Calu3 (cell line): ENCODE measurements around the gene RASSF6. TPM values are rescaled to one million over a fixed set of nuclear protein-coding genes. Genes with fewer than 3 reads are reported as not detected.

Experiments used
- BruUV-seq: library from RNA; stranded (reverse); fragments of 400-500 nt; replicated peaks from 2 replicates; lab custom pipeline; 2021; lab: Mats Ljungman, UMichigan
- CTCF ChIA-PET: fragments of 300-600 bp; sonication (Branson Sonifier 250); formaldehyde crosslinking; loops from one replicate; lab custom pipeline; 2022; ENCODE audit warnings: antibody characterized with exemption; lab: Charles Lee
- DNase-seq: peaks from one replicate; pipeline ENCODE4 v3.0.0; 2022
- H3K27ac Mint-ChIP-seq: one replicate; pipeline ENCODE4 v1.8.0; 2022; ENCODE audit warnings: mixed read lengths; ENCODE audit not compliant: unreplicated experiment
- H3K27me3 Mint-ChIP-seq: one replicate; pipeline ENCODE4 v1.8.0; 2022; ENCODE audit warnings: mixed read lengths; ENCODE audit not compliant: unreplicated experiment
- H3K36me3 Mint-ChIP-seq: one replicate; pipeline ENCODE4 v1.8.0; 2022; ENCODE audit warnings: mild to moderate bottlenecking, moderate library complexity, mixed read lengths; ENCODE audit not compliant: insufficient read depth, unreplicated experiment
- H3K4me1 Mint-ChIP-seq: one replicate; pipeline ENCODE4 v1.8.0; 2022; ENCODE audit warnings: mild to moderate bottlenecking, low read depth, mixed read lengths; ENCODE audit not compliant: unreplicated experiment
- H3K4me3 Mint-ChIP-seq: one replicate; pipeline ENCODE4 v1.8.0; 2022; ENCODE audit warnings: mild to moderate bottlenecking, low read depth, moderate library complexity, mixed read lengths; ENCODE audit not compliant: unreplicated experiment
- H3K9me3 Mint-ChIP-seq: one replicate; pipeline ENCODE4 v1.8.0; 2022; ENCODE audit warnings: low read depth, mixed read lengths; ENCODE audit not compliant: unreplicated experiment
- intact Hi-C: fragments of 100-400 bp; cut with micrococcal nuclease; formaldehyde crosslinking; loops from one replicate; pipeline ENCODE4 v1.10.0; 2022; ENCODE audit not compliant: unreplicated experiment
- total RNA-seq: library from RNA; stranded (reverse); gene quantifications from 2 replicates; pipeline ENCODE4 v1.2.3, GENCODE V29; 2022
- TF ChIP-seq, protein P1 (sequence below): fragments of 200-600 bp; IDR thresholded peaks from one replicate; pipeline ENCODE4 v1.8.0; 2022; ENCODE audit warnings: antibody characterized with exemption; ENCODE audit not compliant: unreplicated experiment

The RASSF6 gene
- total RNA-seq, 1 experiment from 2014 or later, result 12.8 TPM

- Mint-ChIP-seq H3K9me3 (no peaks in the 10 kb centered on the region), H3K27ac (no peak overlapping the region), H3K4me3 (no peak overlapping the region), H3K4me1 (peaks cover 19% of the 10 kb centered on the region), H3K36me3 (peaks cover 4% of the 10 kb centered on the region), H3K27me3 (no peaks in the 10 kb centered on the region)
- TF ChIP-seq, protein P1, sequence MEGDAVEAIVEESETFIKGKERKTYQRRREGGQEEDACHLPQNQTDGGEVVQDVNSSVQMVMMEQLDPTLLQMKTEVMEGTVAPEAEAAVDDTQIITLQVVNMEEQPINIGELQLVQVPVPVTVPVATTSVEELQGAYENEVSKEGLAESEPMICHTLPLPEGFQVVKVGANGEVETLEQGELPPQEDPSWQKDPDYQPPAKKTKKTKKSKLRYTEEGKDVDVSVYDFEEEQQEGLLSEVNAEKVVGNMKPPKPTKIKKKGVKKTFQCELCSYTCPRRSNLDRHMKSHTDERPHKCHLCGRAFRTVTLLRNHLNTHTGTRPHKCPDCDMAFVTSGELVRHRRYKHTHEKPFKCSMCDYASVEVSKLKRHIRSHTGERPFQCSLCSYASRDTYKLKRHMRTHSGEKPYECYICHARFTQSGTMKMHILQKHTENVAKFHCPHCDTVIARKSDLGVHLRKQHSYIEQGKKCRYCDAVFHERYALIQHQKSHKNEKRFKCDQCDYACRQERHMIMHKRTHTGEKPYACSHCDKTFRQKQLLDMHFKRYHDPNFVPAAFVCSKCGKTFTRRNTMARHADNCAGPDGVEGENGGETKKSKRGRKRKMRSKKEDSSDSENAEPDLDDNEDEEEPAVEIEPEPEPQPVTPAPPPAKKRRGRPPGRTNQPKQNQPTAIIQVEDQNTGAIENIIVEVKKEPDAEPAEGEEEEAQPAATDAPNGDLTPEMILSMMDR, result no peak
- BruUV-seq, result no TSS peak
- CTCF ChIA-PET, result no interaction called here
- no peak for DNase-seq
- intact Hi-C loops, result no loop called here
Measured at GRCh38 chr4:73586666-73587065, 33.6 kb downstream of the RASSF6 start.

- CTCF ChIA-PET, result no interaction called here
- BruUV-seq, result no TSS peak
- peaks cover 19% of the 10 kb centered on the region for H3K4me1 Mint-ChIP-seq
- intact Hi-C loops, result no loop called here
- no peak overlapping the region for H3K27ac Mint-ChIP-seq
- H3K36me3 Mint-ChIP-seq, result peaks cover 9% of the 10 kb centered on the region
- TF ChIP-seq, protein P1, result no peak
- DNase-seq, result no peak
- H3K4me3 Mint-ChIP-seq, result no peak overlapping the region
- H3K27me3 Mint-ChIP-seq, result no peaks in the 10 kb centered on the region
- no peaks in the 10 kb centered on the region for H3K9me3 Mint-ChIP-seq
Measured at GRCh38 chr4:73586040-73586439, 34.2 kb downstream of the RASSF6 start.

- intact Hi-C loops, result no loop called here
- Mint-ChIP-seq H3K27ac (no peak overlapping the region), H3K36me3 (peaks cover 10% of the 10 kb centered on the region), H3K4me3 (no peak overlapping the region), H3K4me1 (peaks cover 15% of the 10 kb centered on the region), H3K27me3 (no peaks in the 10 kb centered on the region), H3K9me3 (no peaks in the 10 kb centered on the region)
- BruUV-seq, result no TSS peak
- CTCF ChIA-PET, result no interaction called here
- no peak for DNase-seq
- TF ChIP-seq, protein P1, result no peak
Measured at GRCh38 chr4:73585345-73585744, 34.9 kb downstream of the RASSF6 start.

DNA sequence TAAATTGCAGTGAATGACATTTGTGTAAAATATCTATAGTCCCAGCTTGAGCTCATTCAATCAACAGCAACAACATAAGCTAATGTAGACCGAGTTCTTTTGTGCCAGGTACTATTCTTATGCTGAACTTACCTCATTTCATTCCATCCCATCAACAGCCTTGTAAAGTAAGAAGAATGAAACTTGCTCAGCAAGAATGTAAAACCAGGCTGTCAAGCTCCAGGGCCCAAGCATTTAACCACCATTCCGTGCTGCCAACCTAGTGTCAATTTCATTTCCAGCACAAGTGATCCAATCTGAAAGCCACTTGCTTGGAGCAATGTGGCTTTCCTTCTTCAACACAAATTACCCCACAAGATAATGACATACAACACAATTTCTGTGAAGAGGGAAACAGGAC is 36.6 kb downstream of the RASSF6 start:
- intact Hi-C loops, result no loop called here
- no peak overlapping the region for H3K27ac Mint-ChIP-seq
- peaks cover 10% of the 10 kb centered on the region for H3K36me3 Mint-ChIP-seq
- no peaks in the 10 kb centered on the region for H3K27me3 Mint-ChIP-seq
- TF ChIP-seq, protein P1, result no peak
- BruUV-seq, result no TSS peak
- H3K4me3 Mint-ChIP-seq, result no peak overlapping the region
- H3K9me3 Mint-ChIP-seq, result no peaks in the 10 kb centered on the region
- CTCF ChIA-PET, result interaction anchor here (1.0 kb wide), 1 partner anchor 10 kb away, joined by 3 read pairs; no protein-coding TSS in a partner anchor
- DNase-seq, result no peak
- H3K4me1 Mint-ChIP-seq, result no peaks in the 10 kb centered on the region
